Astrocyte (in vitro differentiated cells and primary cell): ENCODE measurements around the gene APMAP.

Experiments used
- CTCF ChIP-seq: IDR thresholded peaks from 2 replicates; pipeline ENCODE4 v1.5.1; 2011; ENCODE audit warnings: low read depth, mild to moderate bottlenecking, inconsistent platforms, low read length, moderate library complexity; ENCODE audit not compliant: insufficient read depth
- EZH2 ChIP-seq: IDR thresholded peaks from 2 replicates; pipeline ENCODE4 v1.6.1; 2012; ENCODE audit warnings: mild to moderate bottlenecking, low read length, inconsistent platforms; ENCODE audit not compliant: insufficient read depth

- no peak for TF ChIP-seq CTCF
- TF ChIP-seq EZH2, result no peak
Observed at GRCh38 chr20:24954566-24954965, 38.0 kb downstream of the APMAP start.
